GM12878 (cell line): ENCODE measurements around the gene NMD3. TPM values are rescaled to one million over a fixed set of nuclear protein-coding genes. Genes with fewer than 3 reads are reported as not detected.

Experiments
- ATF7 ChIP-seq: fragments of 450-650 bp; IDR thresholded peaks from 2 replicates; pipeline ENCODE4 v1.6.1; 2016; ENCODE audit warnings: low read depth, mild to moderate bottlenecking
- EZH2 ChIP-seq: IDR thresholded peaks from 2 replicates; pipeline ENCODE4 v1.6.1; 2012; ENCODE audit warnings: low read depth, mild to moderate bottlenecking, control low read depth, inconsistent platforms, low read length, borderline replicate concordance; ENCODE audit not compliant: control insufficient read depth
- IKZF1 ChIP-seq: fragments of 450-650 bp; conservative IDR thresholded peaks from 2 replicates; pipeline ENCODE4 v1.6.1; 2017; ENCODE audit warnings: antibody characterized with exemption, mild to moderate bottlenecking
- MTA3 ChIP-seq: IDR thresholded peaks from 2 replicates; pipeline ENCODE4 v1.6.1; 2012; ENCODE audit warnings: low read length, inconsistent platforms, borderline replicate concordance
- NFXL1 ChIP-seq: fragments of 450-650 bp; IDR thresholded peaks from 2 replicates; pipeline ENCODE4 v1.6.1; 2017; ENCODE audit warnings: antibody characterized with exemption, mild to moderate bottlenecking, borderline replicate concordance
- NR2C1 ChIP-seq: fragments of 450-650 bp; IDR thresholded peaks from 2 replicates; pipeline ENCODE4 v1.6.1; 2017; ENCODE audit warnings: antibody characterized with exemption, mild to moderate bottlenecking, moderate library complexity
- NRF1 ChIP-seq: conservative IDR thresholded peaks from 2 replicates; pipeline ENCODE4 v1.6.1; 2011; ENCODE audit warnings: mild to moderate bottlenecking, low read depth, low read length, improper control_type of control experiment
- PAX8 ChIP-seq: fragments of 450-650 bp; IDR thresholded peaks from 2 replicates; pipeline ENCODE4 v1.6.1; 2017; ENCODE audit warnings: mild to moderate bottlenecking, moderate library complexity
- PML ChIP-seq: IDR thresholded peaks from 2 replicates; pipeline ENCODE4 v1.6.1; 2012; ENCODE audit warnings: low read length, inconsistent platforms
- RBBP5 ChIP-seq: fragments of 200-600 bp; sonication (generic); conservative IDR thresholded peaks from 2 replicates; pipeline ENCODE4 v1.6.1; 2016
- RFX5 ChIP-seq: IDR thresholded peaks from 2 replicates; pipeline ENCODE4 v1.6.1; 2011; ENCODE audit warnings: low read depth, low read length, improper control_type of control experiment
- polyA plus RNA-seq, 11 experiments: library from polyadenylated mRNA; depleted of rRNA in 4 of 11; unstranded in 6 of 11; stranded (reverse) in 5 of 11; fragments of >200 nt; fragmentation: Nextera tagmentation in 4 of 11; fragmentation: Illumina TruSeq in 1 of 11; extraction: Ambion mirVana in 4 of 11; extraction: Trizol in 1 of 11; gene quantifications; 1 replicate in 1 of 11; 2 replicates in 10 of 11; pipeline versions ENCODE4 v1.2.1 to v1.2.3, GENCODE V29; 2011 to 2016; ENCODE audit warnings: inconsistent platforms in 2 of 11, missing spikeins in 2 of 11, low read depth in 1 of 11
- total RNA-seq, 4 experiments: library from RNA; depleted of rRNA in 3 of 4; stranded (reverse); fragments of >200 nt in 3 of 4; fragmentation: Illumina TruSeq in 1 of 4; extraction: Trizol in 1 of 4; gene quantifications; 2 replicates each; pipeline versions ENCODE4 v1.2.1 to v1.2.3, GENCODE V29; 2013 to 2021
- TF ChIP-seq, protein P1 (sequence below): fragments of 450-650 bp; formaldehyde crosslinking; IDR thresholded peaks from 2 replicates; pipeline ENCODE4 v1.5.0; 2022; ENCODE audit warnings: mild to moderate bottlenecking, missing genetic modification characterization
- TF ChIP-seq, protein P2 (sequence below): IDR thresholded peaks from 2 replicates; pipeline ENCODE4 v1.6.1; 2012; ENCODE audit warnings: low read depth, low read length, improper control_type of control experiment
- TF ChIP-seq, protein P3 (sequence below): fragments of 450-650 bp; IDR thresholded peaks from 2 replicates; pipeline ENCODE4 v1.6.1; 2017; ENCODE audit warnings: low read depth, mild to moderate bottlenecking, moderate library complexity
- TF ChIP-seq, protein P4 (sequence below): fragments of 450-650 bp; IDR thresholded peaks from 2 replicates; pipeline ENCODE4 v1.6.1; 2014; ENCODE audit warnings: mild to moderate bottlenecking
- TF ChIP-seq, protein P5 (sequence below): IDR thresholded peaks from 2 replicates; pipeline ENCODE4 v1.6.1; 2012; ENCODE audit warnings: low read length, inconsistent platforms

NMD3 gene
- total and polyA plus RNA-seq, 10 of the 15 experiments (the other 5 are each of a cell fraction or from before 2014, with no cell fraction given) = 34.2 to 66.8 (median 55.7) TPM

DNA sequence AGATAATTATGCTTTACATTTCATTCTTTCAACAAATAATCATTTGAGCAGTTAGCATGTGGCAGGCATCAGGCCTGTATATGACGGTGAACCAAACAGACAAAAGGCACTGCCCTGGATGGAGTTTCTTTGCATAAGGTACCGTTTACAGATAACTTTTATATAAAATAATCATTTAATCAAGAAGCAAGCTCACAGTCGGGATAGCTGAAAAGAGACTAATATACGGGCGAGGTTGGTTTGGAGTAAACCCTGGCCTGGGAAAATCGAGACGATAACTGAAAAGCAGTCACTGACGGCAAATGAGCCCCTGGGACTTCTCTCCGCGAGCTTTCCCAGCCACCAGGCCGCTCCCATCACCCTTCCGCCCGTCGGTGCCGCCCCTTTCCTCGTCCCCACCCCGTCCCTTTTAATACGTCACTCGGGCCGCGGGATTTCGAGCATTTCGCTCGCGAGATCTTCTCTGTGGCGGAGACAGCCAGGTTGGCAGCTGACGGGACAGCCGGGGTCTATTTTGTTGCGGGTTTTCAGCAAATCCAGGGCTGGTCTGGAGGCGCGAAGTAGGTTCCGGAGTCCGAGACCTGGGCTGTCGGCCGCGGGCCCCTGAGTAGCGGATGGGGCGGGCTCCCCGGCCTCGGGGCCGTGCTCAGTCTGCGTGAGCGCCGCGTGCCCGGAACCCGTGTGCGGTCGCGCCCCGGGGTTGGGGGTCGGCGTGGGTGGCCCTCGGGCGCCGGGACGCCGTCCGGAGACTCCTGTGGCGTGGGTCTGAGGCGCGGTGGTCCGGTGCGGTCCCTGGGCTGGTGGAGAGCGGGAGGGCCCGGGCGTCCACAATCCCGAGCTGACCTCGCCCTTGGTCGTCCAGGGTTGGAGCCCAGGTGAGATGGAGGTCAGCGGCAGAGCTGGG is at the start of gene NMD3 (continued):
- TF ChIP-seq, protein P1, sequence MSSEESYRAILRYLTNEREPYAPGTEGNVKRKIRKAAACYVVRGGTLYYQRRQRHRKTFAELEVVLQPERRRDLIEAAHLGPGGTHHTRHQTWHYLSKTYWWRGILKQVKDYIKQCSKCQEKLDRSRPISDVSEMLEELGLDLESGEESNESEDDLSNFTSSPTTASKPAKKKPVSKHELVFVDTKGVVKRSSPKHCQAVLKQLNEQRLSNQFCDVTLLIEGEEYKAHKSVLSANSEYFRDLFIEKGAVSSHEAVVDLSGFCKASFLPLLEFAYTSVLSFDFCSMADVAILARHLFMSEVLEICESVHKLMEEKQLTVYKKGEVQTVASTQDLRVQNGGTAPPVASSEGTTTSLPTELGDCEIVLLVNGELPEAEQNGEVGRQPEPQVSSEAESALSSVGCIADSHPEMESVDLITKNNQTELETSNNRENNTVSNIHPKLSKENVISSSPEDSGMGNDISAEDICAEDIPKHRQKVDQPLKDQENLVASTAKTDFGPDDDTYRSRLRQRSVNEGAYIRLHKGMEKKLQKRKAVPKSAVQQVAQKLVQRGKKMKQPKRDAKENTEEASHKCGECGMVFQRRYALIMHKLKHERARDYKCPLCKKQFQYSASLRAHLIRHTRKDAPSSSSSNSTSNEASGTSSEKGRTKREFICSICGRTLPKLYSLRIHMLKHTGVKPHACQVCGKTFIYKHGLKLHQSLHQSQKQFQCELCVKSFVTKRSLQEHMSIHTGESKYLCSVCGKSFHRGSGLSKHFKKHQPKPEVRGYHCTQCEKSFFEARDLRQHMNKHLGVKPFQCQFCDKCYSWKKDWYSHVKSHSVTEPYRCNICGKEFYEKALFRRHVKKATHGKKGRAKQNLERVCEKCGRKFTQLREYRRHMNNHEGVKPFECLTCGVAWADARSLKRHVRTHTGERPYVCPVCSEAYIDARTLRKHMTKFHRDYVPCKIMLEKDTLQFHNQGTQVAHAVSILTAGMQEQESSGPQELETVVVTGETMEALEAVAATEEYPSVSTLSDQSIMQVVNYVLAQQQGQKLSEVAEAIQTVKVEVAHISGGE (CRISPR knock-in tag) = peak; percentile 34; the same call in 1 of the 2 replicates
- peak; percentile 79 for TF ChIP-seq IKZF1
- TF ChIP-seq ATF7 = peak; percentile 78
- no peak for TF ChIP-seq RBBP5
- TF ChIP-seq, protein P2, sequence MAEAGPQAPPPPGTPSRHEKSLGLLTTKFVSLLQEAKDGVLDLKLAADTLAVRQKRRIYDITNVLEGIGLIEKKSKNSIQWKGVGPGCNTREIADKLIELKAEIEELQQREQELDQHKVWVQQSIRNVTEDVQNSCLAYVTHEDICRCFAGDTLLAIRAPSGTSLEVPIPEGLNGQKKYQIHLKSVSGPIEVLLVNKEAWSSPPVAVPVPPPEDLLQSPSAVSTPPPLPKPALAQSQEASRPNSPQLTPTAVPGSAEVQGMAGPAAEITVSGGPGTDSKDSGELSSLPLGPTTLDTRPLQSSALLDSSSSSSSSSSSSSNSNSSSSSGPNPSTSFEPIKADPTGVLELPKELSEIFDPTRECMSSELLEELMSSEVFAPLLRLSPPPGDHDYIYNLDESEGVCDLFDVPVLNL = 0 out of 2 replicates have a peak, but pooled peaks have one; percentile 28
- 0 out of 2 replicates have a peak, but pooled peaks have one; percentile 12 for TF ChIP-seq NR2C1
- TF ChIP-seq PML = 0 out of 2 replicates have a peak, but pooled peaks have one; percentile 71
- 0 out of 2 replicates have a peak, but pooled peaks have one; percentile 24 for TF ChIP-seq RFX5
- TF ChIP-seq MTA3 = no peak
- TF ChIP-seq, protein P3, sequence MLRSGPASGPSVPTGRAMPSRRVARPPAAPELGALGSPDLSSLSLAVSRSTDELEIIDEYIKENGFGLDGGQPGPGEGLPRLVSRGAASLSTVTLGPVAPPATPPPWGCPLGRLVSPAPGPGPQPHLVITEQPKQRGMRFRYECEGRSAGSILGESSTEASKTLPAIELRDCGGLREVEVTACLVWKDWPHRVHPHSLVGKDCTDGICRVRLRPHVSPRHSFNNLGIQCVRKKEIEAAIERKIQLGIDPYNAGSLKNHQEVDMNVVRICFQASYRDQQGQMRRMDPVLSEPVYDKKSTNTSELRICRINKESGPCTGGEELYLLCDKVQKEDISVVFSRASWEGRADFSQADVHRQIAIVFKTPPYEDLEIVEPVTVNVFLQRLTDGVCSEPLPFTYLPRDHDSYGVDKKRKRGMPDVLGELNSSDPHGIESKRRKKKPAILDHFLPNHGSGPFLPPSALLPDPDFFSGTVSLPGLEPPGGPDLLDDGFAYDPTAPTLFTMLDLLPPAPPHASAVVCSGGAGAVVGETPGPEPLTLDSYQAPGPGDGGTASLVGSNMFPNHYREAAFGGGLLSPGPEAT = 0 out of 2 replicates have a peak, but pooled peaks have one; percentile 24
- TF ChIP-seq PAX8 = no peak
- TF ChIP-seq NRF1 = no peak
- TF ChIP-seq, protein P4, sequence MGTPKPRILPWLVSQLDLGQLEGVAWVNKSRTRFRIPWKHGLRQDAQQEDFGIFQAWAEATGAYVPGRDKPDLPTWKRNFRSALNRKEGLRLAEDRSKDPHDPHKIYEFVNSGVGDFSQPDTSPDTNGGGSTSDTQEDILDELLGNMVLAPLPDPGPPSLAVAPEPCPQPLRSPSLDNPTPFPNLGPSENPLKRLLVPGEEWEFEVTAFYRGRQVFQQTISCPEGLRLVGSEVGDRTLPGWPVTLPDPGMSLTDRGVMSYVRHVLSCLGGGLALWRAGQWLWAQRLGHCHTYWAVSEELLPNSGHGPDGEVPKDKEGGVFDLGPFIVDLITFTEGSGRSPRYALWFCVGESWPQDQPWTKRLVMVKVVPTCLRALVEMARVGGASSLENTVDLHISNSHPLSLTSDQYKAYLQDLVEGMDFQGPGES = no peak
- TF ChIP-seq EZH2 = no peak
- no peak for TF ChIP-seq NFXL1
- TF ChIP-seq, protein P5, sequence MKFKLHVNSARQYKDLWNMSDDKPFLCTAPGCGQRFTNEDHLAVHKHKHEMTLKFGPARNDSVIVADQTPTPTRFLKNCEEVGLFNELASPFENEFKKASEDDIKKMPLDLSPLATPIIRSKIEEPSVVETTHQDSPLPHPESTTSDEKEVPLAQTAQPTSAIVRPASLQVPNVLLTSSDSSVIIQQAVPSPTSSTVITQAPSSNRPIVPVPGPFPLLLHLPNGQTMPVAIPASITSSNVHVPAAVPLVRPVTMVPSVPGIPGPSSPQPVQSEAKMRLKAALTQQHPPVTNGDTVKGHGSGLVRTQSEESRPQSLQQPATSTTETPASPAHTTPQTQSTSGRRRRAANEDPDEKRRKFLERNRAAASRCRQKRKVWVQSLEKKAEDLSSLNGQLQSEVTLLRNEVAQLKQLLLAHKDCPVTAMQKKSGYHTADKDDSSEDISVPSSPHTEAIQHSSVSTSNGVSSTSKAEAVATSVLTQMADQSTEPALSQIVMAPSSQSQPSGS = no peak; the same call in 1 of the 2 replicates
